HG03066 (cell line): ENCODE results near the gene TBRG4.
"Not testable (repeated sequence)": the region's sequence is repeated elsewhere in the genome, so short reads cannot be mapped to it uniquely, and the experiment has no call there.

Experiments
- ATAC-seq: cut with Tn5 transposase; IDR thresholded peaks from one replicate; pipeline ENCODE4 v1.9.1; 2021; ENCODE audit warnings: low read depth; ENCODE audit not compliant: unreplicated experiment

The TBRG4 gene

DNA sequence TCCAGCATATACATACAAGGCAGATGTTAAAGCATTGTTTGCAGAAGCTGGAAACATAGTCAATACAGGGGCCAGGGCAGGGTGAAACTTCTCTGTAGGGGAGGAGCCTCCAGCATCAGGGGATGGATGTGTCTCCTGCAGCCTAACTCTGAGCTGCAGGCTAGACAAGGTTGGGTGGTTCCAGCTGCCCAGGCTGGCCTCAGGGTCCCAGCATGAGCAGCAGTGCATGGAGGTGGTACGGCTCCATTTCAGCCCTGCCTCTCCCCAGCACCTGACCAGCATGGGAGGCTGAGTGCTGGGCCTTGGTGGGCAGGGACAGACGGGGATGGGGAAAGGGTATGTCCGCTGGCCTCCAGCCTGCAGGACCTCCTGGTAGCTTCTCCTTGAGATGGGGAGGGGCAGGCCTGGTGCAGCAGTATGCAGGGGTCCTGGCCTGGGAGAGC, 7.4 kb upstream of the TBRG4 start:
- no peak for ATAC-seq

- no peak for ATAC-seq
Observed at GRCh38 chr7:45118292-45118691, 6.8 kb upstream of the TBRG4 start.

DNA sequence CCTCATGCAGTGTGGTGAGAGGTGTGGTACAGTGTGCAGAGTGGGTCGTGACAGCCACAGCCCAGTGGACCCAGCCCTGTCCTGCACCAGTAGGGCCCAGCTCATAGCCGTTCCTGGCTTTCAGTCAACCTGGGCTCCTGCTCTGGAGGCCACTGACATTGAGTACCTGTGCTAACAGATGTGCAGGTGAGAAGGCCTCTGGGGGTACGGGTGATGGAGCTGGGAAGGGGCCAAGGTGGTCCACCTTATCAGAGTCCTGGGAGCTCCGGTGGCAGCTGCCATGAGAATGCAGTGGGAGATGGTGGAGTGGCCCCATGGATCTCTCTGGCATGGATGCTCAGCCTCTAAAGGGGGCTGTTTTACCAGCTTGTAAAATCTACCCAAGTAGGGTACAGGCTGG, 6.1 kb upstream of the TBRG4 start:
- ATAC-seq, result no peak

GRCh38 chr7:45116048-45116447, 4.6 kb upstream of the TBRG4 start:
- ATAC-seq, result no peak

- no peak for ATAC-seq
Observed at GRCh38 chr7:45114926-45115325, 3.4 kb upstream of the TBRG4 start.

DNA sequence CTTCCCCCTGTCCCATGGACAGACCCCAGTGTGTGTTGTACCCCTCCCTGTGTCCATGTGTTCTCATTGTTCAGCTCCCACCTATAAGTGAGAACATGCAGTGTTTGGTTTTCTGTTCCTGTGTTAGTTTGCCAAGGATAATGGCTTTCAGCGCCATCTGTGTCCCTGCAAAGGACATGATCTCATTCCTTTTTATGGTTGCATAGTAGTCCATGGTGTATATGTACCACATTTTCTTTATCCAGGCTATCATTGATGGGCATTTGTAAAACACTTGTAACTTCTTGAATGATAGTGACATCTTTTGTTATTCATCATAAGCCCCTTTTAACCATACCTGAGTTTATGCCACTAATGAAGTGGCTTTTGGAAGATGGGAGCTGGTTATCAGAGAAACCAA, 2.8 kb upstream of the TBRG4 start:
- ATAC-seq, result not testable (repeated sequence)

GRCh38 chr7:45112648-45113047, 1.2 kb upstream of the TBRG4 start:
- ATAC-seq, result no peak

- ATAC-seq, result no peak
Observed at GRCh38 chr7:45108863-45109262, 2.6 kb downstream of the TBRG4 start.

DNA sequence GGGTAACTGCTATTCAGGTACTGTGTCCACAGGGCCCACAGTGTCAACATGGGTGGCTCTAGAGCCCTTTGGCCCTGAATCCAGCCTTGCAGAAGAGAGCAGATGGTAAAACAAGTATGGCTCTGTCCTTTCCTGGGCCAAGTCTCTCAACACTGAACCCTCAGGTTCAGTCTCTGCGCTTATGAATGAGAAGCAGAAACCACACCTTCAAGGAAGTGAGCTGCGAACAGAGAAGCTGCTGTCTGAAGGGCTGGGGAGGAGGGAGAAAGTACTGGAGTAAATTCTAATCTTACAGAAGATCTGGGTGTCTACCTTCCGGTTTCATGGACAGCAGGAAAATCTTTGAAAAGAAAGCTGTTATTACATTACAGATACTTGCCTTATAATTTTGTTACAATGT, 4.1 kb downstream of the TBRG4 start:
- ATAC-seq, result no peak

GRCh38 chr7:45106820-45107219, 4.7 kb downstream of the TBRG4 start:
- no peak for ATAC-seq

DNA sequence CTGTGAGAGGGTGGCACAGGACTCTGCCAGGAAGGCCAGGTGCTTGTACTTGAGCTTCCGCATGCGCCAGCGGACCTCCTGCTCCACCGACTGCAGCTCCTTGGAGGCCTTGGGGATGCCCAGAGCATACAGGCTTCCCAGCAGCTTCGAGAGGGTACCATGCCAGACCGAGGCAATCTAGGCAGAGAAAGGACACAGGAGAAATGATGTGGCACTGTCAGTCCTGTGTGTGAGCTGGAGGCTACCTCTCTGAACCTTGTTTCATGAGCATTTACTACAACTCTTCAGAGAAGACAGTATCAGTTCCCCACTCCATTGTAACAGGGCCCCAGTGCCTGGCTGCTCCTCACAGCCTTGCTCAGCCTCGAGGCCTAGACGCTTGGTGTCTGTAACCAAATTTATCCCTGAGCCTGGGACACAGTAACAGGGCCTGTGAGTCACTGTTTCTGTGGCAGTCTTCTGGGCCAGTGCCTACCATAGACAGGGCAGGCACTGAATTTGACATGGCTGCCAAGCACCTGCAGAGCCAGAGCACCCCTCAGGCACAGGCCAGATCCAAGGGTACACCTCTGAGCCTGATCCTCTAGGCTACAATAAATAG, 5.8 kb downstream of the TBRG4 start:
- no peak for ATAC-seq

DNA sequence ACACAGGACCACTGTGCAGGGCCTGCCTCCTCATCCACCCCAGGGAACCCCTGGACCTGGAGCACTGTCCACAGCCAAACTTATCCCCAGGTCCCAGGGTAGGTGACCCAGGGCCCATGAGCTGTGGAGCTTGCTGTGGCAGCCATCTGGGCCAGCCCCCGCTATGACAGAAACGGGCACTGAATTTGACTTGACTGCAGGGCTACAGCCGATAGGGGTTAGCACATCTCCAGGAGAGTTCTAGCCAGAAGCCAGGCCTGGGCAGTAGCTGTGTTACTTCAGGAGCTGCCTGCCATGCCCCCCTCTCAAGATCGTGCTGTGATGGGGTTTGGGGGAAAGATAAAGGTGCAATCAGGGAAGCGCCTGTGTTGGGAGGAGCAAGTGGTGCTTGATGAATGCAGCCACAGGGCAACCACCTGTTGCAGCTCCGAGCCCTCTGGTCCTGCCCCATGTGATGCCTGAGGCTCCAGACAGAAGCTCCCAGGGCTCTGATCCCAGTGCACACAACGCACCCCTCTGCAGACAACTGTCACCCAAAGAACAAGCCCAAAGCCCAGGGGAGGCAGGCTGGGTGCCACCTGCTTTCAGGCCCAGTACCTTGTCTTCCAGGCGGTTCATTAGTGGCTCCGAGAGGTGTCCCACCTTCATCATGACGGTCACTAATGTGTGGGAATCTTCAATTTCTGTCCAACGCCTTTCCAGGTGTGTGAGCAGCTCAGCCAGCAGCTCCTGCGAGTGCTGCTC, 6.5 kb downstream of the TBRG4 start:
- no peak for ATAC-seq

DNA sequence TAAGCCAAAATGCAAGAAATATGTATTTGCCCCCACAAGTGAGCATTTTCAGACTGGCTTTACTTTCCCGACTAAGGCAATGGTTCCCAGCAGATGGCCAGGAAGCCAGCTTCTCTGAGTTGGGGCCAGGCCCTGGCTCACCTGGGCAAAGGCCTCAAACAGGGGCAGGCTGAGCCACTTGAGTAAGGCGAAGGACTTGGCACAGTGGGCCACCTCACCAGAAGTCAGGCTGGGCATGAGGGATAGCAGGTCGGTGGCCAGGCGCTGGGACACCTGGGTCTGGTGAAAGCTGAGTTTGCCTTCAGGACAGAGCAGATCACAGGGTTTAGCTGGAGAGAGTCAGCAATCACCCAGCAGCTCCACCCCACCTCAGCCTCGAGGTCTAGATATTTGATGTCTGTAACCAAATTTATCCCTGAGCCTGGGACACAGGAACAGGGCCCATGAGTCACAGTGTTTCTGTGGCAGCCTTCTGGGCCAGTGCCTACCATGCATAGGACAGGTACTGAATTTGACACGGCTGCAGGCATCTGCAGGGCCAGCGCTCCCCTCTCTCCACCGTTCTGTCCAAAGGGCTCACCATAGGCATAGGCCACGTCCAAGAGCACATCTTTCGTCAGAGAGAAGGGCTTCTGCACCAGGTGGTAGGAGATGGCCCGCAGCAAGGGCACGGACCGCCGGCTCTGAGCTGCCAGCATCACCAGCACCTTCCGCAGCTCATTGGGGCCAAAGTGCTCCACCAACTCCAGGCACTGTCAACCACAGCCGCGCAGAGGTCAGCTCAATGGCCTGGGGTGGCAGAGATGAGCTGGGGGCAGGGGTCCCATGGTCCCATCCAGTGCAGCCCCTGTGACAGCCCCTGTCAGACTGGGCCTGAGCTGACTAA, 7.3 kb downstream of the TBRG4 start:
- ATAC-seq, result no peak

- ATAC-seq, result no peak
Observed at GRCh38 chr7:45102785-45103712, 8.4 kb downstream of the TBRG4 start.

DNA sequence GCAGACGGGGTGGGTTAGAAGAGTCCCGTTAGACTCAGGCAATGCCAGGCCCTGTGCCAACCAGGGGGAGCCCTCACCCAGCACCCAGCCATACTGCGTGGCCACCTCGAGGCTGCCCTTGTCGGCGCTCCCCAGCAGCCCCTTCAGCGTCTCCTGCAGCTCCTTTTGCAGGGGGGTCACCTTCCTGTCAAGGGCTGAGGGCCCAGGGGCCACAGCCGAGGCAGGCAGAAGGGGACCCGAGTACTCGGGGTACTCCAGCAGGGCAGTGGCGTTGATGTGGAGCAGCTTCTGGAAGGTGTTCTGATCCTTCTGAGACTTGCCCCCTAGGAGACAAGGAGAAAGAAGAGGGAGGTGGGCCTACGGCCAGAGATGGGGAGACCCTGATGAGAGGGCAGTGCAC, 9.7 kb downstream of the TBRG4 start:
- ATAC-seq, result no peak

DNA sequence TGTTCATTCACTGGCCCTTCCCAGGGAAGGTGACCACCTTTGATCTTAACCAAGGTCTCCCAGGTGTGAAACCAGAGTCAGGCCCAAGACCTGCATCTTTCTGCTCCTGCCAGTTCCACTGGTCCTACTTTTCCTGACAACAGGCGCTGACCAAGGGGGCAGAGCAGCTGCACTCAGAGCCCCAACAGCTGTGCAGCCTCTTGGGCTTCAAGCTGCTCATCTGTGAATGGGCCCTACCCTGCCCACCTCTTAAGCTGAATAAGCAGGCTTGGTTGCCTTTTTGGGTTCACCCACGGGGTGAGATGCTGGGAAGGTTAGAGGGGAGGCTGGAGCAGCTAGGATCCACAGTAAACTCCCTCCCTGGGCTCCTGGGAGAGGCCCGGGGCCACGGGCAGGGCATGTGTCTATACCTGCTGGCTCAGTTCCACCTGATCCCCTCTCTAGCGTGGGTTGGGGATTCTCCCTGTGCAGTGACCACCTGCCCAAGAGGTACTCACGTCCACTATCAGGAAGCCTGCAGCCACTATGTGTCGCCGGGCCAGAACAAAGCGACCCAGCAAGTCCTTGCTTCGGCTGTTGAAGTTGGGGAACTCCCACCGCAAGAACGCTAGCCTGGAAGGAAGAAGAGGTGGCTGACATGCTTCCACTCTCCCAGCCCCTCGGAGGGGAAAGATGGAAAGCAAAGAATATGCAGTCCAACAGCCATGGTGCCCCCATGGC, 10.6 kb downstream of the TBRG4 start:
- no peak for ATAC-seq

GRCh38 chr7:45099891-45100760, 11.4 kb downstream of the TBRG4 start:
- ATAC-seq, result no peak

GRCh38 chr7:45098983-45099839, 12.3 kb downstream of the TBRG4 start:
- no peak for ATAC-seq
